CD8-positive, alpha-beta memory T cell (primary cell): ENCODE measurements around the gene FYTTD1. TPM values are rescaled to one million over a fixed set of nuclear protein-coding genes. Genes with fewer than 3 reads are reported as not detected.
A peak's percentile ranks its signal among the peaks of the same experiment; 100 is the strongest.

Experiments
- CTCF ChIA-PET: fragments of 350-600 bp; sonication (Branson Sonifier 250); formaldehyde crosslinking; loops from one replicate; lab custom pipeline; 2021; ENCODE audit warnings: antibody characterized with exemption; lab: Charles Lee
- POLR2A ChIA-PET: fragments of 350-600 bp; sonication (Branson Sonifier 250); formaldehyde crosslinking; loops from one replicate; lab custom pipeline; 2021; ENCODE audit warnings: antibody characterized with exemption; lab: Charles Lee
- DNase-seq, 5 donors: peaks; one replicate each; pipeline versions ENCODE4 v3.0.0 to v3.0.0-alpha.2; 2020 to 2022; ENCODE audit warnings: mixed read lengths in 1 of 5
- H3K27ac ChIP-seq: one replicate; pipeline ENCODE4 v1.7.0; 2013; ENCODE audit warnings: low read depth, mild to moderate bottlenecking, low read length, moderate library complexity
- H3K27me3 ChIP-seq: 2 replicates; pipeline ENCODE4 v1.7.0; 2013; ENCODE audit warnings: low read length, mild to moderate bottlenecking; ENCODE audit not compliant: insufficient read depth, poor library complexity, severe bottlenecking
- H3K36me3 ChIP-seq: 2 replicates; pipeline ENCODE4 v1.7.0; 2013; ENCODE audit warnings: mild to moderate bottlenecking, low read length, moderate library complexity; ENCODE audit not compliant: insufficient read depth
- H3K4me1 ChIP-seq: 2 replicates; pipeline ENCODE4 v1.7.0; 2013; ENCODE audit warnings: mild to moderate bottlenecking, low read length, moderate library complexity; ENCODE audit not compliant: insufficient read depth
- H3K4me3 ChIP-seq: 2 replicates; pipeline ENCODE4 v1.7.0; 2013; ENCODE audit warnings: mild to moderate bottlenecking, low read length
- H3K9me3 ChIP-seq: 2 replicates; pipeline ENCODE4 v1.7.0; 2013; ENCODE audit warnings: mild to moderate bottlenecking, low read length
- H3K27ac Mint-ChIP-seq, 8 donors: one replicate each; pipeline ENCODE4 v1.8.0; 2020 to 2021; ENCODE audit warnings: mixed read lengths in 8 of 8, mild to moderate bottlenecking in 6 of 8, inconsistent platforms in 3 of 8, moderate library complexity in 3 of 8
- H3K27me3 Mint-ChIP-seq, 2 donors: one replicate each; pipeline ENCODE4 v1.8.0; 2020 to 2021; ENCODE audit warnings: mixed read lengths in 2 of 2, mild to moderate bottlenecking in 1 of 2, moderate library complexity in 1 of 2
- H3K36me3 Mint-ChIP-seq, 3 donors: one replicate each; pipeline ENCODE4 v1.8.0; 2020 to 2021; ENCODE audit warnings: mixed read lengths in 3 of 3, inconsistent platforms in 1 of 3, mild to moderate bottlenecking in 1 of 3
- H3K4me1 Mint-ChIP-seq, 3 donors: one replicate each; pipeline ENCODE4 v1.8.0; 2020 to 2021; ENCODE audit warnings: mixed read lengths in 3 of 3, inconsistent platforms in 1 of 3, mild to moderate bottlenecking in 1 of 3
- H3K4me3 Mint-ChIP-seq, 7 donors: one replicate each; pipeline ENCODE4 v1.8.0; 2020 to 2021; ENCODE audit warnings: mixed read lengths in 7 of 7, mild to moderate bottlenecking in 6 of 7, moderate library complexity in 4 of 7, inconsistent platforms in 2 of 7
- H3K9me3 Mint-ChIP-seq, 5 donors: one replicate each; pipeline ENCODE4 v1.8.0; 2020 to 2022; ENCODE audit warnings: mixed read lengths in 5 of 5, mild to moderate bottlenecking in 3 of 5, moderate library complexity in 2 of 5, inconsistent platforms in 1 of 5
- polyA plus RNA-seq: library from polyadenylated mRNA; unstranded; fragments of 300-500 nt; fragmentation: Illumina TruSeq; gene quantifications from one replicate; pipeline ENCODE4 v1.2.3, GENCODE V29; 2021
- total RNA-seq, 2 experiments: library from RNA; stranded (reverse); gene quantifications; one replicate each; pipeline ENCODE4 v1.2.3, GENCODE V29; 2021

Gene FYTTD1
- total and polyA plus RNA-seq, 3 experiments from 2014 or later, result 47.6 to 102 (median 54.8) TPM

GRCh38 chr3:197782230-197782629 lies 32.5 kb downstream of the FYTTD1 start:
- peaks cover 7 to 15% (median 14%) of the 10 kb centered on the region in 3 donors for H3K4me1 Mint-ChIP-seq
- no peaks in the 10 kb centered on the region for H3K27me3 Mint-ChIP-seq
- no peaks in the 10 kb centered on the region for H3K9me3 Mint-ChIP-seq
- CTCF ChIA-PET, result no interaction called here
- H3K4me1 ChIP-seq, result no peaks in the 10 kb centered on the region
- H3K36me3 Mint-ChIP-seq, result peaks cover 0 to 57% (median 18%) of the 10 kb centered on the region in 3 donors
- H3K4me3 ChIP-seq, result no peak overlapping the region
- DNase-seq, result no peak
- H3K4me3 Mint-ChIP-seq, result no peak overlapping the region
- no peaks in the 10 kb centered on the region for H3K27me3 ChIP-seq
- H3K27ac ChIP-seq, result no peak overlapping the region
- H3K27ac Mint-ChIP-seq, result peak overlapping the region in 5 of 8 donors; percentile 0 to 42 (median 10)
- H3K9me3 ChIP-seq, result no peaks in the 10 kb centered on the region
- POLR2A ChIA-PET, result no interaction called here
- peaks cover 34% of the 10 kb centered on the region for H3K36me3 ChIP-seq

- Mint-ChIP-seq H3K36me3 (peaks cover 0 to 39% (median 12%) of the 10 kb centered on the region in 3 donors), H3K4me1 (peaks cover 7 to 15% (median 14%) of the 10 kb centered on the region in 3 donors), H3K9me3 (no peaks in the 10 kb centered on the region), H3K4me3 (no peak overlapping the region), H3K27me3 (no peaks in the 10 kb centered on the region), H3K27ac (peak overlapping the region in 7 of 8 donors; percentile 57 to 90 (median 72))
- Histone ChIP-seq H3K9me3 (no peaks in the 10 kb centered on the region), H3K27me3 (no peaks in the 10 kb centered on the region), H3K4me3 (no peak overlapping the region), H3K4me1 (no peaks in the 10 kb centered on the region), H3K36me3 (peaks cover 16% of the 10 kb centered on the region), H3K27ac (no peak overlapping the region)
- DNase-seq, result no peak
- POLR2A ChIA-PET, result no interaction called here
- CTCF ChIA-PET, result no interaction called here
Measured at GRCh38 chr3:197784019-197784585, 34.4 kb downstream of the FYTTD1 start.

- Mint-ChIP-seq H3K4me1 (peaks cover 14 to 34% (median 22%) of the 10 kb centered on the region in 3 donors), H3K4me3 (peak overlapping the region in 1 of 7 donors; percentile 32), H3K36me3 (peaks cover 0 to 24% (median under 1%) of the 10 kb centered on the region in 3 donors), H3K9me3 (no peaks in the 10 kb centered on the region), H3K27ac (peak overlapping the region in 6 of 8 donors; percentile 1 to 62 (median 39)), H3K27me3 (no peaks in the 10 kb centered on the region)
- ChIA-PET CTCF (no interaction called here), POLR2A (no interaction called here)
- no peaks in the 10 kb centered on the region for H3K4me1 ChIP-seq
- no peak overlapping the region for H3K4me3 ChIP-seq
- H3K36me3 ChIP-seq, result peaks cover 2% of the 10 kb centered on the region
- no peak overlapping the region for H3K27ac ChIP-seq
- no peak for DNase-seq
- H3K27me3 ChIP-seq, result no peaks in the 10 kb centered on the region
- no peaks in the 10 kb centered on the region for H3K9me3 ChIP-seq
Measured at GRCh38 chr3:197787412-197787811, 37.7 kb downstream of the FYTTD1 start.

GRCh38 chr3:197789309-197789708 lies 39.6 kb downstream of the FYTTD1 start:
- no peak for DNase-seq
- no peak overlapping the region for H3K27ac ChIP-seq
- ChIA-PET CTCF (interaction anchor here (1.0 to 2.9 kb wide), 2 partner anchors 14 to 40 kb away, joined by 4 to 8 read pairs; no protein-coding TSS in a partner anchor), POLR2A (interaction anchor here (1.1 to 1.3 kb wide), 2 partner anchors 9 to 12 kb away, joined by 3 to 8 read pairs; no protein-coding TSS in a partner anchor)
- H3K4me3 ChIP-seq, result no peak overlapping the region
- Mint-ChIP-seq H3K9me3 (no peaks in the 10 kb centered on the region), H3K4me3 (peak overlapping the region in 3 of 7 donors; percentile 34 to 96 (median 90)), H3K36me3 (peaks cover 0 to 14% (median 0%) of the 10 kb centered on the region in 3 donors), H3K4me1 (peaks cover 26 to 45% (median 31%) of the 10 kb centered on the region in 3 donors), H3K27ac (peak overlapping the region in 5 of 8 donors; percentile 11 to 97 (median 95)), H3K27me3 (no peaks in the 10 kb centered on the region)
- H3K4me1 ChIP-seq, result peaks cover 18% of the 10 kb centered on the region
- no peaks in the 10 kb centered on the region for H3K36me3 ChIP-seq
- H3K9me3 ChIP-seq, result no peaks in the 10 kb centered on the region
- H3K27me3 ChIP-seq, result no peaks in the 10 kb centered on the region

- H3K4me1 Mint-ChIP-seq, result peaks cover 30 to 45% (median 36%) of the 10 kb centered on the region in 3 donors
- Histone ChIP-seq H3K27me3 (no peaks in the 10 kb centered on the region), H3K4me1 (peaks cover 21% of the 10 kb centered on the region), H3K27ac (no peak overlapping the region), H3K36me3 (no peaks in the 10 kb centered on the region), H3K4me3 (no peak overlapping the region), H3K9me3 (no peaks in the 10 kb centered on the region)
- peak overlapping the region; percentile 90 to 100 (median 95) for H3K4me3 Mint-ChIP-seq
- peaks cover 0 to 12% (median 0%) of the 10 kb centered on the region in 3 donors for H3K36me3 Mint-ChIP-seq
- ChIA-PET POLR2A (interaction anchor here (0.9 kb wide), 1 partner anchor 16 kb away, joined by 5 read pairs; no protein-coding TSS in a partner anchor), CTCF (interaction anchor here (1.0 to 2.9 kb wide), 2 partner anchors 13 to 39 kb away, joined by 3 to 8 read pairs; no protein-coding TSS in a partner anchor)
- H3K27me3 Mint-ChIP-seq, result no peaks in the 10 kb centered on the region
- DNase-seq, result no peak
- no peaks in the 10 kb centered on the region for H3K9me3 Mint-ChIP-seq
- H3K27ac Mint-ChIP-seq, result peak overlapping the region; percentile 95 to 99 (median 97)
Measured at GRCh38 chr3:197790033-197790432, 40.4 kb downstream of the FYTTD1 start.

GRCh38 chr3:197791113-197791891 lies 41.6 kb downstream of the FYTTD1 start, which contains the start of gene LRCH3:
LRCH3 (plus strand) TSS chr3:197791254; CDS start chr3:197791279, 25 bp downstream.
- no peaks in the 10 kb centered on the region for H3K27me3 ChIP-seq
- H3K36me3 ChIP-seq, result no peaks in the 10 kb centered on the region
- H3K27ac ChIP-seq, result peak within 1 kb of the TSS; percentile 94
- Mint-ChIP-seq H3K27ac (peak within 1 kb of the TSS; percentile 95 to 99 (median 98)), H3K4me3 (peak within 1 kb of the TSS; percentile 90 to 100 (median 95)), H3K36me3 (peaks cover 0 to 12% (median 2%) of the 10 kb centered on the region in 3 donors), H3K4me1 (peaks cover 39 to 53% (median 47%) of the 10 kb centered on the region in 3 donors), H3K9me3 (no peaks in the 10 kb centered on the region), H3K27me3 (no peaks in the 10 kb centered on the region)
- peak; percentile 78 to 88 (median 80) for DNase-seq
- H3K4me1 ChIP-seq, result peaks cover 21% of the 10 kb centered on the region
- ChIA-PET CTCF (interaction anchor here (1.0 to 2.9 kb wide), 4 partner anchors 10 to 43 kb away, joined by 3 to 8 read pairs (median 4); no protein-coding TSS in a partner anchor), POLR2A (interaction anchor here (0.5 to 1.3 kb wide), 9 partner anchors 10 to 924 kb away, joined by 3 to 8 read pairs (median 4); partner anchors contain the start of gene FYTTD1)
- peak within 1 kb of the TSS; percentile 97 for H3K4me3 ChIP-seq
- no peaks in the 10 kb centered on the region for H3K9me3 ChIP-seq

- H3K27me3 ChIP-seq, result no peaks in the 10 kb centered on the region
- Mint-ChIP-seq H3K27ac (peak overlapping the region; percentile 89 to 99 (median 96)), H3K4me3 (peak overlapping the region; percentile 90 to 100 (median 95)), H3K27me3 (no peaks in the 10 kb centered on the region), H3K36me3 (peaks cover 0 to 12% (median 2%) of the 10 kb centered on the region in 3 donors), H3K4me1 (peaks cover 44 to 59% (median 53%) of the 10 kb centered on the region in 3 donors), H3K9me3 (no peaks in the 10 kb centered on the region)
- ChIA-PET POLR2A (interaction anchor here (0.8 to 1.3 kb wide), 5 partner anchors 9 to 925 kb away, joined by 3 to 8 read pairs (median 4); partner anchors contain the start of gene FYTTD1), CTCF (interaction anchor here (1.0 to 2.9 kb wide), 4 partner anchors 9 to 43 kb away, joined by 3 to 8 read pairs (median 4); no protein-coding TSS in a partner anchor)
- peak overlapping the region; percentile 97 for H3K4me3 ChIP-seq
- H3K4me1 ChIP-seq, result peaks cover 21% of the 10 kb centered on the region
- no peaks in the 10 kb centered on the region for H3K9me3 ChIP-seq
- H3K27ac ChIP-seq, result peak overlapping the region; percentile 94
- no peaks in the 10 kb centered on the region for H3K36me3 ChIP-seq
- DNase-seq, result peak in 4 of 5 donors; percentile 13 to 63 (median 56)
Measured at GRCh38 chr3:197791892-197792647, 42.4 kb downstream of the FYTTD1 start.
